Activated CD8-positive, alpha-beta memory T cell treated with anti-CD3 and anti-CD28 coated beads for 1 hour (primary cell): ENCODE measurements around the gene KLF7.

Source experiments
- DNase-seq, 2 donors: peaks; one replicate each; pipeline ENCODE4 v3.0.0-alpha.2; 2020; ENCODE audit warnings: low read depth in 1 of 2; ENCODE audit errors: extremely low read depth in 1 of 2

The KLF7 gene

DNA sequence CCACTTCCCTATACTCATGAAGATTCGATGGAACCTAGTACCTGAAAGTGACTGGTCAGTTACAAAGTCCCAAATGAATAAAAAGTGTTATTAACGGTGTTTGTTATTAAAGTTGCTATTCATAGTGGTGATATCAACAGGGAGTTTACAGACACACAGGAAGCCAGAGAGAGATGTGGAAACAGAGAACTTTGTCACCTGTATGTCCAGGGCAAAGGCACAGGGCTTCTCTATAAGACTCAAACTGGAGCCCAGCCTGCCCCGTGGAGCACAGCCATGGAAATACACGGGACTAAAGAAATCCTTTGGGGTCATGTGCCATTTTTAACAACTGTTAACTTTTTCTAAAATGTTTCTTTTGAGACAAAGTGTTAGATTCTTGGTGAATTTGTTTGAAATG is 68.5 kb downstream of the KLF7 start:
- DNase-seq, result no peak

DNA sequence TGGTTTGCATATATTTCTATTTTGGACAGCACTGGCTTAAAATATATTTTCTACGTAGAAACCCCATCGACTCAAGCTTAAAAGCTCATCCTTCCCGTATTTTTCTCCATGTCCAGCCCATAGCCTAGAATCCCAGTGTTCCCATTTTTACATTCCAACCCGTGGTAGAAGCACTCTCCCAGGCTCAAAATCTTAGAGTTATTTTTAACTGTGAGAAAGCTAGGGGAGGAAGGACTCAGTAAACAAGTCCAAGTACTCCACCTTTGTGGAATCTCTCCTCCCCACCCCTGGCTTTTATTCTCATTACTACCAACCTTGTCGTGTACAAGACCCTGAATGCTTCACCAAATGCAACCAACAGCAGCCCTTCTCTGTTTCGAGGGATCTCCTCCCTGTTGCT is 69.8 kb downstream of the KLF7 start:
- DNase-seq, result no peak

DNA sequence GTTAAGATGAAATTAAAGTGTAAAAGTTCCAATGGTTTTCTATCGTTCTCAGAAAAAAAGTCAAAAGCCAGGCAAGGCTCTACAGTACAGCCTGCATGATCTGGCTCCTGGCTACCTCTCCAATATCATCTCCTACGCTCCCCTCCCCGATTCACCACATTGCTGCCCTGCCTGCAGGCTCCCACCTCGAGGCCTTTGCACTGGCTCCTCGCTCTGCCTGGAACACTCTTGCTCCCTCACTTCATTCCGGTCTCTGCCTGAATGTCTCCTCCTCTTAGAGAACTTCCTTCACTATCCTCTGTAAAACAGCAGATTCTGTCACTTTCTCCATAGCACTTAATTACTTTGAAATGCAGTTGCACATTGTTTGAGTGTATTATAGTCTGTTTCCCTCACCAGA is 72.5 kb downstream of the KLF7 start:
- no peak for DNase-seq

DNA sequence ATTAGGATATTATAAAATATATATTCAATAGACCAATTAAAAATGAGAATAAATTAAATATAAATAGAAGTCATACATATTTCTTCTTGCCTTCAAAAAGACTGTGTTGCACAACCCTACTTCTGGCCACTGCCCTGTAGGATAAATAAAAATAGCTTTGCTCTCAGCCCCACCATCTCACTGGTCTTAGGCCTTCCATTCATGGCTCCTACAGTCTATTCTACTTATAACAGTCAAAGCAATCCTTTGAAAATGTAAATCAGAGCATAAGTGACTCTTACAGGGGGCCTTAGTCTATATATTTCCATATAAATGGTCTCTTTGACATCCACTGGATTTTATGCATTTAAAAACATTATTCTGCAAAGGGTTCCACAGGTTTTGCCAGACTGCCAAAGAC is 72.9 kb downstream of the KLF7 start:
- no peak for DNase-seq

DNA sequence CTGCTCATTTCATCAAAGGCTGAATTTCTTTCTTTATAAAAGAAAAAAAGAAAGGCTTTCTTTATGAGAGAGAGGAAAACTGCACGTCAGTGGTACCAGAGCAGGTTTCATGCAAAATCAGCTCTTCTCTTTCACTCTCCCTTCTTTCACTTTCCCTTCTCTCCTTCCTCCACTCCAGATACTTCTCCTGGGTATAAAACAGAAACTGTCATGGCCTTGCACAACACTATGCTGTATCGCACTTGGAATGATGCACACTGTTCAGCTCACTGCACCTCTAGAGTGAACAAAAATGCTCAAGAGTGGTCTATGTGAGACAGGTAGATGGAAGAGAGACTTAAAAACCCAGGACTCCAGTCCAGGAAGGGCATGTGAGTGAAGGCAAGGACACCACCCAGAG is 73.8 kb downstream of the KLF7 start:
- no peak for DNase-seq

DNA sequence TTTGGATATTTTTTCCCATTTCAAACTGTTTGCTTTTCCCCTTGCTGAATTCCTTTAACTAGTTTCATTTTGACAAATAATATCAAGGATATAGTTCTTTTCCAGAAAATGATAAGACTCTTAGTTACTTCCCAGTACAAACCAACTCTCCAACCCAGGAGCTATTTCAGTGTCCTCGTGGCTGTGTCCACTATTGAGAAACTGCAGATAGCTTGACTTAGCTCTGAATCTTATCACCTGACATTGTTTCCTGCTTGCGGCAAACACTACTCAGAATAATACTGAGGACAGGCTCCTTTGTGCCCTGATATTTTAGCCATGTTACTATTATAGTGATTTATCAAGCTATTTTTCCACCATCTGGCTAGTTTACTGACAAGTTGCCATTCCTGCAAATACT is 74.6 kb downstream of the KLF7 start:
- no peak for DNase-seq

DNA sequence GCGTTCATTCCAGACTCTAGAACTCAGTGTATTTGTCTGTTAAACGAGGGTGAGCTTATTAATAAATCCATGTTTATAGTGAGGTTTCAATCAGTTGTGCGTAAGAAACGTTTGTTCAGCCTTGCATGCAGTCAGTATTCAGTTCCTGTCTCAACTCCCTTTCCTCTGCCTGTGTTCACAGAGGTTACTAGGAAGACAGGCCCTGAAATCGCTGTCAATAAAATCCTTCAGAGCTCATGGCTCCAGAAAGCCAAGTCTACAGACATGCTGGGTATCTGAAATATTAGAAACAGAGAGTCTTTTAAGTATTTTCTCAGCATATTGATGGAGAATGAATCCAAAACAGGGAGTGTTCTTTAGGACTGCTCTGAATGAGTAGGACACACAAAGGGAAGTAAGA is 75.4 kb downstream of the KLF7 start:
- DNase-seq, result no peak

DNA sequence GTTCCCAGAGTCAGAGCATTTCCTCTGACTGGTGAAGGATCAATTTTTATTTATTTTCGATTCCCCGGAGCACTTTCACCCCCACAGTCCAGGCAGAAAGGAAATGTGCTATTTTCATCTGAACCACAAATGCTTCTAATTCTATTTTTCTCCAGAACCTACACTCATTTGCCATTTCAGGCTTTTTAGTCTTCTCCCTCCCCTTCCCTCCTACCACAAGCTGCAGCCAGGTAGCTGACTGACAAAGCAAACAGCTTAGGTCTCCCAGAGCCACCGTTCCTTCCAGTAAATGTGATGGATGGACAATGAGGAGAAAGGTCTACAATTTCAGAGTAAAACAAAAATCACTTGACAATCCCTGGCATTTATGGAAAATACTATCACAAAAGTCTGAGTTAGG is 76.9 kb downstream of the KLF7 start:
- DNase-seq, result no peak

DNA sequence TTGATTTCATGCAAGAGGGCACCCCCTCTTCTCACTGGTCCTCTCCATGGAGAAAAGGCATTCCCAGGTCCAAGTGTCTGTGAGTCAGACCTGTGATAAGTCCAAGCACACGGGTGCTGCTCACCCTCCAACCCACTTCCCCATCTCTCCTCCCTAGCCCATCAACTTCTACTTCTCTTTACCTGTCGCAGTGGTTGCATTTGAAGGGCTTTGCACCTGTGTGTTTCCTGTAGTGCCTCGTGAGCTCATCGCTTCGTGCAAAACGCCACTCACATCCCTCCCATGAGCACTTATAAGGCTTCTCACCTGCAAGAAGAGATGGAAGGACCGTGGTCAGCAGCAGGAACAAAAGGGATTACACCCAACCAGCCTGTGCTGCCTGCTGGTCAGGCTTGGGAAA is 77.5 kb downstream of the KLF7 start:
- no peak for DNase-seq

DNA sequence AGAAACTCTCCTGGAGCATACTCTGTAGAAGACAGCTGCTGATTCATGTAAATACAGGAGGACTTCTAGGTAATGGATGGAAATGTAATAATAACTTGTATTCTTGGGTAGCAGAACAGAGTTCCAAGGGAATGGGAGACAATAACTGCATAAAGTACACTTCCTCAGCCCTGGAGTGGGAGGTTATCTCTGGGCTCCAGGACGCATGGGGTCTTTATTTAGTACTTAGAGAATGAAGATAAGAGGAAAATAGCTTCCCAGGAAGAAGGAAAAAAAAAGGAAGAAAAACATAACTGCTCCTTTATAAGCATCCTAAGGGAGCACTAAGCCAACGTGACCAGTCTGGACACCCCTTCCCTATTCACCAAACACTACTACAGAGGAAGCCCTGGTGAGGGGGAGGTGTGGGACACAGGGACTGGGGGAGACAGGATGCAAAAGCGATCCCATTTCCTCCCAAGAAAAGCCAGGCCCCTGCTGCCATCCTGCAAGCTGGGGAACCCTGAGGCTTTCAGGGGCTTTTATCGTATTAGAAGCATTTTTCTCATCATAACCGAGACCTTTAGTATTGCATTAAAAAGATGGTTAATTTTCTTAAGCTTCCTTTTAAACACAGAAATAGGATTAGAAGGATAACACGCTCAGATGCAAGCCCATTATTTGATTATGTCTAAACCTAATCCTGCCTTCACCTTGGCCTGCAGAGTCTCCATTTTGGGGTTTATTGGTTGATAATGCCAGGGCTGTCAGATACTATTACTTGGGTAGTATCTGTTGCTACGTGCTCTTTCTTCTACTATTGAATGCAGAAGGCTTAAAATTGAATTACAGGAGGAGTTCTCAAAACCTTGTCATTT is 78.5 kb downstream of the KLF7 start:
- no peak for DNase-seq

DNA sequence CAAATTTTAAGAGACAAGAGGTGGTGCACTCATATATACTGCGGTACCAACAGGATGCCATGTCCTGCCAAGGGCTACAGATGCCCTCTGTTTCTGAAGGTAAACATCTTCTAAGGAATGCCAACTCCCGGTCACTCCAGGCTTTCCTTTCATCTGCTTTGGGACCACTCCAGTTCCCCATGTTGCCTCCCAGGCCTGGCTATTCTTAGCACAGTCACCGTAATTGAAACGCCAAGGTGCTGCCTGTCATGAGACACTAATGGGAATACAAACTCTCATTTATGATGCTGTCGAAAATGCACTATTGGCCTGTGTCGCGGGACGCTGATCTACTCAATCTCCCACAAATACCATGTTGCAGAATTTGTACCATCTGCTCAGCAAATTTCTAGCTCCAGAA is 79.6 kb downstream of the KLF7 start:
- DNase-seq, result no peak

DNA sequence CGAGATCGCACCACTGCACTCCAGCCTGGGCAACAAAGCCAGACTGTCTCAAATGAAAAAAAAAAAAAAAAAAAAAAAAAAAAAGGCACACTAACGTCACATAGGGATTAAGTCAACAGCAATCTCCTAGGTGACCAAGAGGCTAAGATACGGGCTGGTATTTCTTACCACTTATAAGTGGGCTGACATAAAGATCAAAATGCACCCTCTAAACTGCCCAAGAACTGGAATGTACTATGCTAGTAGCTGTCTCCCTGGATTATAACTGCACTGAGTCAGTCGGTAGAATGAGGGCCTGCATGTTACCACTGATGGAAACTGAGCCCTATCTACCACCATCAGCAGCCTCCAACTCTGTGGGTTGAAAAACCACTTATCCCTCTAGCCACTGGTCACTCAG is 80.6 kb downstream of the KLF7 start:
- DNase-seq, result no peak

DNA sequence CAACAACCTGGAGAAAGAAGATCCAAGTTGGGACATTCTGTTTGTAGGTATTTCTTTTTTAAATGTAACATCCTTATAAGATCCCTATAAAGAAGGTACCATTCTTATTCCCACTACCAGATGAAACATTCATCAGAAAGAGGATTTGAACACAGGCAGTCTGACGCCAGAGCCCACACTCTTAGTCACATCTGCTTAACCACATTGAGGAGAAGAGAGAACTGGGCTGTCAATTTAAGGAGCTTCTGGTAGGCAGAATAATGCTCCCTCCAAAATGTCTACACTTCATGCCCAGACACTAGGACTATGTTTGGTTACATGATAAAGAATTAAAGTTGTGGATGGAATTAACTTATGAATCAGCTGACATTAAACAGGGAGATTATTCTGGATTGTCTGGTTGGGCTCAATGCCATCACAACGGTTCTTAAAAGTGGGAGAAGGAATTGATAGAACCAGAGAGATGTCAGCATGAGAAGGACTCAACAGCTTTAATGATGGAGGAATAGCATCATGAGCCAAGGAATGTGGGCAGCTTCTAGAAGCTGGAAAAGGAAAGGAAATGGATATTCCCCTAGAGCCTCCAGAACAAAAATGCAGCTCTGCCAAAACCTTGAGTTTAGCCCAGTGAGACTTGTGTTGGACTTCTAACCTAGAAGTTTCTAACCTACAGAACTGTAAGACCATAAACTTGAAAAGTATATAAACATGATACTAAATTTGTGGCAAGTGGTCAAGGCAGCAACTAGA is 82.2 kb downstream of the KLF7 start:
- no peak for DNase-seq

DNA sequence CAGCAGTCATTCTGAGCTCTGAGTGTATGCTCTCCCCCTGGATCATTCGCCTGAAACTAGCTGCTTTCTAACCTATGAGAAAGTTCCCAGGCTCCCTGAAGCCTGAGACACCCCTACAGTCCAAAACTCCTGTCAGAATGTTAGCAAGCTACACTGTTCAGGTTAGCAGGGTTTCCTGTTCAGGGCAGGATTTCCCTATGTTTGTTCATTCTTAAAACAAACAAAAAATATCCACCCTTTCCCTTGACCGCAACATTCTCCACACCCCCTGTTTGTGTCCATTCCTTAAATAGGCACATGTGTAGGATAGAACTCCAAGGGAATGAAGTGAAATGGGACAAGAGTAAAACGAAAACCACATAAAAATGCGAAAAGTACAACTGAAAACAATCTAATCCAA is 83.1 kb downstream of the KLF7 start:
- DNase-seq, result no peak

DNA sequence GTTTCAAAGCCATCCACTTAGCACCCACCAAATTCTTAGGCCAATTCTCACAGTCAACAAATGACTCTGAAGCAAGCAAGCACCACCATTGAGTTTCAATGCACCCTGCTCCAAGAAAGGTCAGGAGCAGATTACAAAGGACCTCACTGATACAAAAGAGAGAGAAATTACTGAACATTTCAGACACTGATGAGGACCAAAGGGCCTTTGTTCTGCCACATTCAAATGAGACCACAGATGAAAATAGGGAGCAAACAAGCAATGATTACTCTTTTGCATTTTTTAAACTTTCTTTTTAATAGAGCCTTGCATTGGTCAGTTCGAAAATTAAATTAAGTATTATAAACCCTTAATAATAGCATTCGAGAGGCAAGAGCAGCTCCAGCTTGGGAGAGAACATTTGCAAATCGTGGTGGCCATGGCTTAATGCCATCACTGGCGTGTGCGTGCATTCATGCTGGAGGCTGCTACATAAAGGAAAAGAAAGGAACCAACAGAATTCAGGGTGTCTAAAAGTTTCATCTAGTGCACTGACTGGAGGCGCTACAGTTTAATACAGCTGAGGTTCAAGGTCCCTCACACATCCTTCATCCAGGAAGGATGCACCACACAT is 87.5 kb downstream of the KLF7 start:
- DNase-seq, result no peak

DNA sequence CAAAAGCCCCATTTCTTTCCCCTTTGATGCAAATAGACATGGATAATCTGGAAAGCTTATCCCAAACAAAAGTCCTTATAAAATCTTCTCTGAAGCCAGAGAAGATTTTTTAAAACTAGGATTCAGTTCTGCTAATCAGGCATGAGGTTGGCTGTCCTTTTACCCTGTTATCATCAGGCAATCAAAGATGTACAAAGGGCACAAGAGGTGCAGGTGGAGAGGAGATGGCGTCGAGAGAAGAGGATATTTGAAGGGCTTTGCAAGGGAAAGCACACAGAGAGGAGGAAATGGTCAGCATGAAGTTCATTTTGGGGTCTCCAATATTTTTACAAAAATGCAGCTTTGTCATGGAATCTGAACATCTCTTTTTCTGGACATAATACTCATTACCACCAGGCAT is 88.5 kb downstream of the KLF7 start:
- DNase-seq, result no peak

DNA sequence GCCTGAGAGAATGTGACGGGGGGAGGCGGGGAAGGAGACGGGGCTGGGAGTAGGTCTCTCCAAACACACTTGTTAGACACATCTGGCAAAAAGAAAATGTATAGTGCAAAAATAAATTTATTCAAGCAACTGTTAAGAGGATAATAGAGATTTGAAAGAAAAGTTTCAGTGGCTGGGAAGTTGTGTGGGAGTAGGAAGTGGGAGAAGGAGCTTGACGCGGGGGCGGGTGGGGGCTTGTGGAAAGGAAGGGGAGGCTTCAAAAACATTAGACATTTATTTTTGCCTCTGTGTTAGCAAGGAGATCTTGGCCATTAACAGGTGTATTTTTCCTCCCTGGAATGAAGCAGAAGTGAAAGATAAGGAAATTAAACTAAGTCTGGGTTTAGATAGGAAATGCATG is 90.3 kb downstream of the KLF7 start:
- no peak for DNase-seq

DNA sequence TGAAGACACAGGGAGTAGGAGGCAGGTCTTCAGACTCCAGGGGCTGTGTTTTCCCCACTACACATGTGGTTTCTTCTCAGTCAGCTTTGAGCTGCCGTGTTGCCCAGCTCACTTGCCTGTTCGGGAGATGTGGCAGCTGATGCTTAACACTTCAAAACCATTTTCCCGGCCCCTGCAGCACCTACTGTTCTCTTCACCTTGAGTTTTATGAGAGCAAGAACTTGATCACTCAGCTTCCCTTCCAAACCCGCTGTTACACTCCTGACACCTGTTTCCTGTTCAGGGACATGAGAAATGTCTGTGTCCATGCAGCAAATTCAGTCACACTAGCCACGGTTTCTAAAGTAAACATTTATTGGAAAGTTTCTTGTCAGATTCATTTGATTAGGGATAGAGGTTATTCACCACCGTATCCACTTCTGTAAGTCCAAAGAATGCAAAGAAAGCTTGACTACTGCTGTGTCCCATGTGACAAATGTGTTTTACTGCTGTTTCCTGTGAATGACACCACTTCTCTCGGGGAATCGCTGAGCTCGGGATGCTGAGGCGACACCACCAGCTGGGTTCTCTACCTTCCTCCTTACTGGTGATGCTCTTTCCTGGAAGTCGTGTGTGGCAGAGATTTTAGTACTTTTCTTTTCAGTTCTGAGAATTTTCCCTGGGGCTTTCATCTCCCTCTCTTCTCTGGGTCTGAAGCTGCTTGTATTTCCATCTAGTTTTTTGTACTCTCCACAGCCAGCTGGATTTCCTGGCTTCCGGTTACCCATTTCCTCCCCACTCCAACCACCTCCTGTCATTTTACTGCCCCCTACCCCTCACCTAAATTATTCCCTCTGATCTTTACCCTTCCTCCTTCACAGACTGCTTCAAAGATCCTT is 91.7 kb downstream of the KLF7 start:
- no peak for DNase-seq

DNA sequence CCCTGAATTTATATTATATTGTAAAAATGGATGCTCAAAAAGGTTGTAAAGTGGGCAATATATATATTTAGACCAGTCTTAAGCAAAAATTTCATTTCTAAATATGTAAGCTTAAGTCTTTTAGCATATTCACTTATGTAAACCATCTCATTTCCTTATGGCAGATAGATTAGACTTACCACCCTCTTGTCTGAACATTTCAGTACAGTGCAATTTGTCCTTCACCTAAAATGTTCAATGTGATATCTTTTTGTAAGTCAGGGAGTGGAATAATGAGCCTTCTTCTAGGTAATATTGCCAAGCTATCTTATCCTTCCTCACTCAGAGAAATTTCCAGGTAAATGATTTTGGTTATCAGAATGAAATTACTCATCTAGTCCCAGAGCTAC is 92.3 kb downstream of the KLF7 start:
- no peak for DNase-seq

DNA sequence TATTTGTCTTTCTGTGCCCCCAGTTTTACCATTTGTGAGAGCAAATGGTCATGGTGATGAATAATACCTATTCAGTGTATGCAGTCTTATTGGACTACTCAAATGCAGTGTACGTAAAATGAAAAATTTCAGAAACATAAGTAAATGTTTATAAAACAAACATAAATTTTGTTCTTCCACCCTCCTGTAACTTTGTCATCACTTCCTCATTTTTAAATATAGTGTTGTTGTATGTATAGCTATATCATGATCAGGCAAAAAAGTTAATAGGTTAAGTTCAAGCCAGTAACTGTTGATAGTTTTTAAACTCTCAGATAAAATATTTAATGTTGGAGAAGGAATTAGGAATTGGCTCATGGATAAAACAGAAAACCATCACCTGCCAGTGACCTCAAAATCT is 93.2 kb downstream of the KLF7 start:
- no peak for DNase-seq

DNA sequence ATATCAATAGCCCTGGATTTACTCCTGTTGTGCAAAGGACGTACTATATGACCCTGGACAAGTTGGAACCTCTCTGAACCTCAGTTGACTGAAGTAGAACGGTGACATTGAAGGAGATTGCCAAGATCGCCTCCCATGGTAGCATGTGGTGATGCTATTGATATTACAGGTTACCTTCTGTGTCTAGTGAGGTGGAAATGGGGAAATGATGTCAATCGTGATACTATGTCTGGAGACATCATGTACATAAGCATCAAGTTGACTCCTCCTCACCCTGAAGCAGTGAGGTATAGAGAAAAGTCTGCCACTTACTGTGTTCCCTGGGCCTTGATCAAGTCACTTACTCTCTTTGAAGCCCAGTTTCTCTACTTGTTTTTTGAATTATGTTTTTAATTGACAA is 93.9 kb downstream of the KLF7 start:
- no peak for DNase-seq
